ENCODE data around the gene VTI1A.

DNA sequence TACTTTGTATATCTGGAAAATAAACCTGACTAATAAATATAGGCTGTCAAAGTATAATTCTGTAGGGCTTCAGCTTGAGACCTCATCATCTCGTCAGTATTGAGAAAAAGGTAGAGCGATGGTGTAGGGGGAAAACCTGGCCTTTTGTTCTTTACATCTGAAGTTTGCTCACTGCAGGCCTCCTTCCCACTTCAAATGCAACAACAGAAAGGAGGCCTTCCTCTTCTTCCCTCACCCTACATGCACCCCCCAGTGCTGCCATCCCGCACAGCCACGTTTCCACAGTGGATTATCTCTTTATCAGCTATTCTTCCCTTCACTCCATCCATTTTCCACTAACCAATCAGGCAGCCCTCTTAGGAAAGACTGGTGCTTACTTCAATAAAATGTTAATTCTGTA, 112.3 kb downstream of the VTI1A start:
- TF ChIP-seq, protein P1, sequence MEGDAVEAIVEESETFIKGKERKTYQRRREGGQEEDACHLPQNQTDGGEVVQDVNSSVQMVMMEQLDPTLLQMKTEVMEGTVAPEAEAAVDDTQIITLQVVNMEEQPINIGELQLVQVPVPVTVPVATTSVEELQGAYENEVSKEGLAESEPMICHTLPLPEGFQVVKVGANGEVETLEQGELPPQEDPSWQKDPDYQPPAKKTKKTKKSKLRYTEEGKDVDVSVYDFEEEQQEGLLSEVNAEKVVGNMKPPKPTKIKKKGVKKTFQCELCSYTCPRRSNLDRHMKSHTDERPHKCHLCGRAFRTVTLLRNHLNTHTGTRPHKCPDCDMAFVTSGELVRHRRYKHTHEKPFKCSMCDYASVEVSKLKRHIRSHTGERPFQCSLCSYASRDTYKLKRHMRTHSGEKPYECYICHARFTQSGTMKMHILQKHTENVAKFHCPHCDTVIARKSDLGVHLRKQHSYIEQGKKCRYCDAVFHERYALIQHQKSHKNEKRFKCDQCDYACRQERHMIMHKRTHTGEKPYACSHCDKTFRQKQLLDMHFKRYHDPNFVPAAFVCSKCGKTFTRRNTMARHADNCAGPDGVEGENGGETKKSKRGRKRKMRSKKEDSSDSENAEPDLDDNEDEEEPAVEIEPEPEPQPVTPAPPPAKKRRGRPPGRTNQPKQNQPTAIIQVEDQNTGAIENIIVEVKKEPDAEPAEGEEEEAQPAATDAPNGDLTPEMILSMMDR (IDR thresholded peaks at IDR 0.05) = no peak
- TF ChIP-seq POLR2AphosphoS5 (IDR thresholded peaks at IDR 0.05) = no peak

Measured in upper lobe of left lung (tissue), 4 donors.